Measurements from ENCODE around the gene FOXC2.

Gene FOXC2

DNA sequence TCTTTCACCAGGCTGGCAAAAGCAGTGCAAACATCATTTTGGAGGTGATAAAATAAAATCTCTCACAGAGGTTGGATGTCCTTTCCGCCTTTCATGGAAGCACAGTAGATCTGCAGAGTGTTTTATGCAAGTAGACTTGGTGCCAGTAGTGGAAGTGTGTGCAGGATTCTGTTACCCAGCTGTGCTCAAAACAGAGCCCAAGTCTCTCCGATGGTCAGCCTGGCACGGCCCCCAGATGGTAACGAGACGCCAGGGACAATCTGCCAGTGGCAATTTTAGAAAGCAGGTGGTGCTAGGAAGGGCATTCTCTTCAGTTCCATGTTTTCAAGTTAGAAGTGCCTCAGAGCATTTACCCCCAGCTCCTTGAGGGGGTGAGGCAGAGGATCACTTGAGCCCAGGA, 10.1 kb upstream of the FOXC2 start:
- no peak for DNase-seq (ENCODE audit: low spot score)

DNA sequence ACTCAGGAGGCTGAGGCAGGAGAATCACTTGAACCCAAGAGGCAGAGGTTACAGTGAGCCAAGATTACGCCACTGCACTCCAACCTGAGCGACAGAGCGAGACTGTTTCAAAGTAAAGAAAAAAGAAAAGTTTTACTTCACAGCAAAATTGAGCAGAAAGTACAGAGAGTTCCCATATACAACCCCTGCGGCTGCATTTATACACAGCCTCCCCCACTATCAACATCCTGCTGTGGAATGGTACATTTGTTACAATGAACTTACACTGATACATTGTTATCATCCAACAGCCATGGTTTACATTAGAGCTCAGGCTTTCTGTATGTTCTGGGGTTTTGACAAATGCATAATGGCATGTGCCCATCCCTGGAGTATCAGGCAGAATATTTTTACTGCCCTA, 9.0 kb upstream of the FOXC2 start:
- no peak for DNase-seq (ENCODE audit: low spot score)

GRCh38 chr16:86558355-86559193, 8.1 kb upstream of the FOXC2 start:
- DNase-seq (ENCODE audit: low spot score): no peak

DNA sequence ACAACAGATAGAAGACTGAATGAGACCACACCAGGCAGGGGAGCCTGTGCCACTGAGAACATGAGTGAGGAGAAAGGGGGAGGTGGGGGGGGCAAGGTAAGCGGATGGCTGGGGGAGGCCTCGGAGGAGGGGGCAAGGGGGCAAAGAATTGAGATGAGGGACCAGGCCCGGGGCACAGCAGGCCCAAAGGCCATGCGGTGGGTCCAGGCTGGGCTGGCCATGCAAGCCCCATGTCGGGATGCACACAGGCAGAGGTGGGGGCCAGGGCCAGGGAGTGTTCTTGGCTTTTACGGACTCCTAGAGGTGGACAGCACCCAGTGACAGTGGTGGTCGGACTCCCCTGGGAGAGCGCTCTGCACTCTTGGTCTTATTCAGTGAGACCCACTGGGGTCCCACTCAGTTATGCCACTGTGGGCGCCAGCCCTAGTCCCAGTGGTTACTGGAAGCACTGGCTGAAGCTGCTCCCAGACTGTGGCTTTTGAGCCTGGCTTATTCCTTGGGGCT, 6.8 kb upstream of the FOXC2 start:
- DNase-seq (ENCODE audit: low spot score): no peak

- DNase-seq (ENCODE audit: low spot score): no peak
Measured at GRCh38 chr16:86562356-86562755, 4.3 kb upstream of the FOXC2 start.

- peak; percentile 37 for DNase-seq (ENCODE audit: low spot score)
Measured at GRCh38 chr16:86563469-86564345, 2.9 kb upstream of the FOXC2 start.

DNA sequence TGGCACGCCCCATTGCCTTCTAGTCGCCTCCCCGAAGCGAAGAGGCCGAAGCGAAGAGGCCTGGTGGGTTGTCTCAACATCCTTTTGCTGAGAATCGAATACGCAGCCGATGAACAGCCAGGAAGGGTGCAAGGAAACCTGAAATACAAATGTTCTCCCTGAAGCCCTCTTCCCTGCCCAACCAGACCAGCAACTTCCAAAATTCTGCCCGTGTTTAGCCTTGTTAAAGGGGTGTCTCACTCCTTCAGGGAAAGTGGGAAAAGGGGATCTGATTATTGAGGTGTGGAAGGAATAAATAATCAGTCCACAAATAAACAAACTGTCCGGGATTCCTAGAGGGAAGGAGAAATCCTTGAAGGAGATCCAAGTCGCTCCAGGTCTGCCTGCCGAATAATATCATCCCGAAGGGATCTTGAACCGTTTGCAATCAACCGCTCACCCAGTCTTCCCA, 1.4 kb upstream of the FOXC2 start:
- no peak for DNase-seq (ENCODE audit: low spot score)

- no peak for DNase-seq (ENCODE audit: low spot score)
Measured at GRCh38 chr16:86565644-86566511, 751 bp upstream of the FOXC2 start.

DNA sequence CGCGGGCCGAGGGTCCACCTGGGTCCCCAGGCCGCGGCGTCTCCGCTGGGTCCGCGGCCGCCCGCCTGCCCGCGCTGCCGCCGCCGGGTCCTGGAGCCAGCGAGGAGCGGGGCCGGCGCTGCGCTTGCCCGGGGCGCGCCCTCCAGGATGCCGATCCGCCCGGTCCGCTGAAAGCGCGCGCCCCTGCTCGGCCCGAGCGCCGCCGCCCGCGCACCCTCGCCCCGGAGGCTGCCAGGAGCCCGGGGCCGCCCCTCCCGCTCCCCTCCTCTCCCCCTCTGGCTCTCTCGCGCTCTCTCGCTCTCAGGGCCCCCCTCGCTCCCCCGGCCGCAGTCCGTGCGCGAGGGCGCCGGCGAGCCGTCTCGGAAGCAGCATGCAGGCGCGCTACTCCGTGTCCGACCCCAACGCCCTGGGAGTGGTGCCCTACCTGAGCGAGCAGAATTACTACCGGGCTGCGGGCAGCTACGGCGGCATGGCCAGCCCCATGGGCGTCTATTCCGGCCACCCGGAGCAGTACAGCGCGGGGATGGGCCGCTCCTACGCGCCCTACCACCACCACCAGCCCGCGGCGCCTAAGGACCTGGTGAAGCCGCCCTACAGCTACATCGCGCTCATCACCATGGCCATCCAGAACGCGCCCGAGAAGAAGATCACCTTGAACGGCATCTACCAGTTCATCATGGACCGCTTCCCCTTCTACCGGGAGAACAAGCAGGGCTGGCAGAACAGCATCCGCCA, 504 bp downstream of the FOXC2 start:
- no peak for DNase-seq (ENCODE audit: low spot score)

DNA sequence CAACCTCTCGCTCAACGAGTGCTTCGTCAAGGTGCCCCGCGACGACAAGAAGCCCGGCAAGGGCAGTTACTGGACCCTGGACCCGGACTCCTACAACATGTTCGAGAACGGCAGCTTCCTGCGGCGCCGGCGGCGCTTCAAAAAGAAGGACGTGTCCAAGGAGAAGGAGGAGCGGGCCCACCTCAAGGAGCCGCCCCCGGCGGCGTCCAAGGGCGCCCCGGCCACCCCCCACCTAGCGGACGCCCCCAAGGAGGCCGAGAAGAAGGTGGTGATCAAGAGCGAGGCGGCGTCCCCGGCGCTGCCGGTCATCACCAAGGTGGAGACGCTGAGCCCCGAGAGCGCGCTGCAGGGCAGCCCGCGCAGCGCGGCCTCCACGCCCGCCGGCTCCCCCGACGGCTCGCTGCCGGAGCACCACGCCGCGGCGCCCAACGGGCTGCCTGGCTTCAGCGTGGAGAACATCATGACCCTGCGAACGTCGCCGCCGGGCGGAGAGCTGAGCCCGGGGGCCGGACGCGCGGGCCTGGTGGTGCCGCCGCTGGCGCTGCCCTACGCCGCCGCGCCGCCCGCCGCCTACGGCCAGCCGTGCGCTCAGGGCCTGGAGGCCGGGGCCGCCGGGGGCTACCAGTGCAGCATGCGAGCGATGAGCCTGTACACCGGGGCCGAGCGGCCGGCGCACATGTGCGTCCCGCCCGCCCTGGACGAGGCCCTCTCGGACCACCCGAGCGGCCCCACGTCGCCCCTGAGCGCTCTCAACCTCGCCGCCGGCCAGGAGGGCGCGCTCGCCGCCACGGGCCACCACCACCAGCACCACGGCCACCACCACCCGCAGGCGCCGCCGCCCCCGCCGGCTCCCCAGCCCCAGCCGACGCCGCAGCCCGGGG, 1.3 kb downstream of the FOXC2 start:
- DNase-seq (ENCODE audit: low spot score): no peak

- DNase-seq (ENCODE audit: low spot score): no peak
Measured at GRCh38 chr16:86568677-86569623, 2.3 kb downstream of the FOXC2 start.

DNA sequence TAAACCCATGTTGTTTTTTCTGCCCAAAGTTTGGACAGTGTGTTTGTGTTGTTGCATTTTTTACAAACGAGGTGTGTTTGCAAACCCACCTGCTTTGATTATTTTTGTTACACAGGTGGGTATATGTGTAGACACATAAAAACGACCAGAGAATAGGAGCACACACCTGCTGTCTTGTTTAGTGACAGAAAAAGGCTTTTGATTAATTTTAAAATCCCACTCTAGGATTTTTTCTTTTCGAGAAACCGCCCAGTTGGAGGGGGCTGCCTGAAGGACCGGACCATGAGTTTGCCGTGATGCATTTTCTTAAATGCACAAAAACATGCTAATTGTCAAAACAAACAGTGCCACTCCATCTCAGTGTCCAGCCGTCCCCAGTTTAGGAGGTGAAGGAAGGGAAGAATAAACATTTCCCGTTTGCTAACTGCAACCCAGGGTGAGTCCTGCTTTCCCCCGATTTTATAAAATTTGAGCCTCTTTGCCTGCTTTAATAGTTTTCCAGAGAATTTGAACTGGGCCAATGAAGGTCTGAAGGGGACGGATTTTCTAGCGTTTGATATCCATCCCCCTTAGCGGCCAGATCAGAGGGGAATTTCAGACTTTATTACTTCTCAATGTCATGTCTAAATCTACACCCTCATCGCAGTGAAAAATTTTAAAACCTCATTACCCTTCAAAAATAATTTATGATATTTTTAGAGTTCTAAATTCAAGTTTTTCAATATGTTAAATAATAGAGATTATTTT, 3.2 kb downstream of the FOXC2 start:
- DNase-seq (ENCODE audit: low spot score): no peak

- DNase-seq (ENCODE audit: low spot score): no peak
Measured at GRCh38 chr16:86570558-86571529, 4.2 kb downstream of the FOXC2 start.

- no peak for DNase-seq (ENCODE audit: low spot score)
Measured at GRCh38 chr16:86571530-86571915, 4.9 kb downstream of the FOXC2 start.

- DNase-seq (ENCODE audit: low spot score): no peak
Measured at GRCh38 chr16:86572041-86572521, 5.5 kb downstream of the FOXC2 start.

DNA sequence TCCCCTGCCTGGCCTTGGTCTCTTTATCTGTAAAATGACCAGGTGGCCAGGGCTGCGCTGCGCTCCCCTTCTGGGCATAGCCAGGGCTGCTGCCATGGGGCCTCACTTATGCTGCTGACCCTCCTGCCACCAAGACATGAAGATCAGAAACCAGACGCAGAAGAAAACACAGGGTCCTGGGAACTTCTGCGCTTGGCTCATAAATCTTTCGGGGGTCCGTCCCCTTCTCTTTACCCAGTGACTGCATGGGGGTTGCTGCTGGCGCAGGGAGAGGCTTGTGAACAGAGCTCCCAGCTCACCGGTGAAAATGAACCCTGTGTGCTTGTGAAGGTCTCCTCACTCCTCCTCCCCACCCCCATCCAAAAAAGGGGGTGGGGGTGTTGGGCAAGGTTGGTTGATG, 6.0 kb downstream of the FOXC2 start:
- DNase-seq (ENCODE audit: low spot score): no peak

- no peak for DNase-seq (ENCODE audit: low spot score)
Measured at GRCh38 chr16:86573215-86573614, 6.6 kb downstream of the FOXC2 start.
